Left hindlimb (tissue), 1 donor: ENCODE data around the gene EMX1.

Source experiments
- DNase-seq: peaks from one replicate; pipeline ENCODE4 v3.0.0-alpha.2; 2018

Gene EMX1

DNA sequence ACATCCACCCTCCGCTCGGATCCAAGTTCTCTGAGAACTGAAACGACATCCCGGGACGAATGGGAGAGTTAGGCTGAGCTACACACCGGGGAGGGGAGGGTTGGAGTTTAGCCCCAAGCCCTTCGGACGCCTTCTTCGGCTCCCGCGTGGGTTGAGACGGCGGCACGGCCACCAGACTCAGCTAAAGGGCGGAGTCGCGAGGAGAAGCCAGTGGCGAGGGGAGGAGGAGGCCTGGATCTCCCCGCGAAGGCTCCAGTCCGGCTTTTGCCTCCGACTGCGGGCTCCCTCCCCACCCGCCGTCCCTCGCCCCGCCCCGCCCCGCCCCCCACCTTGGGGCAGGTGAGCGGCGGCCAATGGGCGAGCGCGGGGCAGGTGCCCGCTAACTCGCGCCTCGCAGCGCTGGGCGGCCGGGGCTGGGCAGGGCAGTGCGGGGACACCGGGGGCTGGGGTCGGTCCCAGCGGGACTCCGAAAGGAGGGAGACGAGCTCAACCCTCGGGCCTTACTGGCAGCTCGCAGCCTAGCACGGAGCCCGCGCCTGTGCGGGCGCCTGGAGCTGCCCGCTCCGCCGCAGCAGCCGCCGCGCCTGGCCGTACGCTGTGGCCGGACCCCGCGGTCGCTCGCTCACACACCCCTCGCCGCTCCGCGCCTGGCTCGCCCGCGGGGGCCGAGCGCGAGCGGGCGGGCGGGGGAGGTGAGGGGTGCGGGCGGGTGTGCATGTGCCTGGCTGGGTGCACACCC lies at the start of gene EMX1:
TSS of gene EMX1 (plus strand) at position 382 of the 739 bp plus-strand sequence. CDS start at position 716, 334 bp downstream.
- DNase-seq: no peak

DNA sequence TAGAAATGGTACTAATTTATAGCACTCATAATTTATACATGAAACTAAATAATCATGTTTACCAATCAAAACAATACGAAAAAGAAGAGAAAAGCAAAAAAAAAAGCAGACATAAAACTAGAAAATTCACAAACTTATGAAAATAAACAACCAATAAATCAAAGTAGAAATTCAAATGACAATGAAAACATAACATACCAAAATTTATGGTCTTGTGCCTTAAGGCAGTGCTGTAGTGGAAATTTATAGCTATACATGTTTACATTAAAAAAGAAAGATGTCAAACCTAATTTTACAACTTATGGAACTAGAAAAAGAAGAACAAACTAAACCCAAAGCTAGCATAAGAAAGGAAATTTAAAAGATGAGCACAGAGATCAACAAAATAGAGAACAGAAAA lies 46.3 kb upstream of the EMX1 start:
- DNase-seq: no peak

DNA sequence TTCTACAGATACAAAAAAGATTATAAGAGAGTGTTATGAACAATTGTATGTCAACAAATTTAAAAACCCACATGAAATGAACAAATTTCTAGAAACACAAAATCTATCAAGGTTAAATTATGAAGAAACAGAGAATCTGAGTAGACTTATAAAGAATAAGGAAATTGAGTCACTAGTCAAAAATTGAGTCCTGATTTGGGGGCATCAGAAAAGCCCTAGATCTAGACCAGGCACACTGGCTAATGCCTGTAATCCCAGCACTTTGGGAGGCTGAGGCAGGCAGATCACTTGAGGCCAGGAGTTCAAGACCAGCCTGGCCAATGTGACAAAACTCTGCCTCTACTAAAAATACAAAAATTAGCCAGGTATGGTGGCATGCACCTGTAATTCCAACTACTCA lies 45.4 kb upstream of the EMX1 start:
- no peak for DNase-seq

DNA sequence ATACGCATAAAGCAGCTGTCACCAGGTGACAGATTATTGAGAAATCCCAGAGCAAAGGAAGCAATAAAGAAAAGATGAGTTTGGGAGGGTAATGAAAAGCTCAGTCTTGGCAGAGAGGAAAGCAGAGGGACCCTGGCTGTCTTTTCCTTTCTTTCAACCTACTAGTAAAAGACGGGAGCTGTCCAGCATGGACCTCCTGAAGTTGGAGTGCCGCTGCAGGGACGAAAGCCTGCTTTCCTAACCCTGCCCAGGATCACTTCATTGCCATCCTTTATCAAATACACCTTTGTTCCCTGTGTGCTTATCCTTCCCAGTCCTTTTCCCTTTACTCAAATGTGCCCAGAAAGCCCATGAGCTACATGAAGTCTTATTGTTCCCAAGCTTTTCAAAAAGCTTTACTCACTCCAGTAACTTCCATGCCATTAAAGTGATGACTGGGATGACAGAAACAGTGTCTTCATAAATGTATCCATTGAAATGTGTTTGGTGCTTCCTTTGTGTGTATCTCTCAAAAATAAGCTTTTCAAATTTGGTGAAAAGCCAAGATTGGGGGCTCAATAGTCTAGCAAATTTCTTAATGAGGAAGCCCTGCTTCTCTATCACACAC lies 33.9 kb upstream of the EMX1 start:
- DNase-seq: peak; percentile 61

DNA sequence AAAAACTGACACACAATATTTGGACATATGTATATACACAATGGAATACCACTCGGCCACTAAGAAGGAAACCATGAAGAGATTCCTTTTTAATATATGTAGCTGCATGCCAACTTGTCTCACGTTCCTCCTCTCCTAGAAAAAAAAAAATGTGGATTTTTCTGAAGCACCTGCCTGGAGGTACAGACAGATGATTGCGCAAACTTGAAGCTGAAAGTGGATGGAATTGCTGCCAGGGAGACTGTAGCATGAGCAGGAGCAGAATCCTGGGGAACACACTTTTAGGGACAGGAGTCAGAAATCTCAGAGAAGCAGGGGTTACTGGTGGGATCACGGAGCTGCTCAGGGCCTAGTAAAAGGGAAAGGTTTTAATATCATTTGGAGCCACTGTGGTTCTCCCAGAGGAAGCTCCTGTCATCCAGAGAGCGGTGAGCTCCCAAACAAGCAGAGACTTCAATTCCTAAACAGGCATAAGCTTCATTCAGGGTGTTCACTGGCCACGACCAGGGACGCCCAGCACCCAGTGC lies 30.8 kb upstream of the EMX1 start:
- DNase-seq: no peak

DNA sequence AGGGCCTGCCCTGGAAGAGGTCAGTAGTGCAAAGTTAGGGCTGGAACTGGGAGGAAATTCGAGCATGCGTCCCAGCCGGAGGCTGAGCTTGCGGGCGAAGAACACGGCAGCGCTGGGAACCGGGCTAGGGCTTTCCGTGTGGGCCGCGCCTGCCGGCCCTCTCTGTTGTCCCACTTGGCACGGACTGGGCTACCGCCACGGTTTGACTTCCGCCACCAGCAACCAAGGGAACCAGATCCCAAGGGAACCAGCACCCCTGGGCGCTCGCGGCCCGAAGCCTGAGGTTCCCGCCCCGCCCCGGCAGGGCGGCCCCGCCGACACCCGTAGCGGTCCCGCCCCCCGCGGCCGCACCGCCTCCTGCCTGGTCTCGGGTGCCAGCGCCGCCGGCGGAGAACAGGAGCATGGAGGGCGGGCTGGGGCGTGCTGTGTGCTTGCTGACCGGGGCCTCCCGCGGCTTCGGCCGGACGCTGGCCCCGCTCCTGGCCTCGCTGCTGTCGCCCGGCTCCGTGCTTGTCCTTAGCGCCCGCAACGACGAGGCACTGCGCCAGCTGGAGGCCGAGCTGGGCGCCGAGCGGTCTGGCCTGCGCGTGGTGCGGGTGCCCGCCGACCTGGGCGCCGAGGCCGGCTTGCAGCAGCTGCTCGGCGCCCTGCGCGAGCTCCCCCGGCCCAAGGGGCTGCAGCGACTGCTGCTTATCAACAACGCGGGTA lies 30.1 kb upstream of the EMX1 start, which contains the start of gene SPR:
TSS of gene SPR (plus strand) at position 377 of the 708 bp plus-strand sequence. CDS start at position 402, 25 bp downstream.
- DNase-seq: peak; percentile 69

DNA sequence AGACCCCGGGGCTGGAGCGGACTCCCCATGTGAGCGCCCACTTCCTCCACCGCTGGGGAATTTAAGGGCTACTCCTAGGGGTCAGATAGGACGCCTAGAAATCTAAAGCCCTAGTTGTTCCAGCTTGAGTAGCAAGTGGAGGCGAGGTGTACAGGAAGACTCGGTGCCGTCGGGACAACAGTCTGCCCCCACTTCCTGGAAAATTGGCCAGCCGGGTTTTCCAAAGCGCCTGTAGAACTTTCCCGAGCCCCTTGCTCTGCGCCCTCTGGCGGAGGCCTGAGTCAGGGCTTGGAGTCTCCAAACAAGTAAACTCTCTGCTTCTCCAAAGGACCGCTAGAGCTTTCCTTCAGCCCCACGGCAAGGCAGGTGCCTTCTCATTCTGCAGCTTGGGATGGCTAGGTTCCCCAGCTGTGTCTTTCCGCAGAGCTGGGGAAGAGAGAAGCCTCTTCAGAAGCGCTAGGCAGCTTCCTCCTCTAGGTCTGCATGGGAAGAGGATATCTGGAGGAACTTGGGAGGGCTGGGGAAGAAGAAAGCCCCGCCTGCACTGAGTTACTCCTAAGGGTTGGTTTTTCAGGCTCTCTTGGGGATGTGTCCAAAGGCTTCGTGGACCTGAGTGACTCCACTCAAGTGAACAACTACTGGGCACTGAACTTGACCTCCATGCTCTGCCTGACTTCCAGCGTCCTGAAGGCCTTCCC lies 29.4 kb upstream of the EMX1 start:
- DNase-seq: peak; percentile 88

DNA sequence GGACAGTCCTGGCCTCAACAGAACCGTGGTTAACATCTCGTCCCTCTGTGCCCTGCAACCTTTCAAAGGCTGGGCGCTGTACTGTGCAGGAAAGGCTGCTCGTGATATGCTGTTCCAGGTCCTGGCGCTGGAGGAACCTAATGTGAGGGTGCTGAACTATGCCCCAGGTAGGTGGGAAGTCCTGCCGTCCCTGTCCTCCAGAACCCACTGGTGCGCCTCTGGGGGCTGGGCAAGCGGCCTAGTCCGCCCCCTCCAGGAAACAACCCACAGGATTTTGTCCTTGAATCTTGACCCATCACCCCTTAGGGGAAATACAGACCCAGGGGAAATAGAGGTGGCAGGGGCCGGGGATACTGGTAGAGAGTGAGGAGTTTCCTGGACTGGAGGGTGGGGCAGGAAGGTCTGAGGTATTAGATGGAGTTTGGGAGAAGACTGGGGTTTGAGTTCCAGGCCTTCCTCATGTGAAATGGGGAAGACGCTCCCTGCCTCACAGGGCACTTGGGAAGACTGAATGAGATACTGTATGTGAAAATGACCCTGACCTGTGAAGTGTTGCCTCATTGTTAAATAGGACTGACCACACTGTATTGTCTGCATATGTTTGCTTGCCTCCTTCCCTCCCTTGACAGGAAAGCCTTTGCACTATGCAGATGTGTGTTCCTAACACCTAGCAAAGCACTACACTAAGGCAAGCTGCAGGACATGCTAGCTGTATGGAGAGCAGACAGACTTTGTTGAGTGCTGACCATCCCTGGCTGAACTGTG lies 28.7 kb upstream of the EMX1 start:
- no peak for DNase-seq

DNA sequence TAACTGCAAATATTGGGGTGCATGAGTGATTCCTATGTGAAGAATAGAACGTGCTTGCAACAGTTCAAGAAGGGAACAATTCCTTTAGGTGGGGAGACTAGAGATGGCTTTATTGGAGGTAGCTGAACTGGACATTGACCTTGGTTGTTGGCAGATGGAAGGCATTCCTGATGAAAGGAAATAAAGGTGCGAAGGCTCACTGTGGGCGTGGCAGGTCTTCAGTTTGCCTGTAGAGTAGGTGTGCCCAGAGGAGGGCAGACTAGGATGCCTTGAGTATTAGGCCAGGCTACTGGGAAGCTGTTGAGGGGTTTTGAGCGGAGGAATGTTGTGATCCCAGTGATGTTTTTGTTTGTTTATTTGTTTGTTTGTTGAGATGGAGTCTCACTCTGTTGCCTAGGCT lies 27.3 kb upstream of the EMX1 start:
- no peak for DNase-seq

DNA sequence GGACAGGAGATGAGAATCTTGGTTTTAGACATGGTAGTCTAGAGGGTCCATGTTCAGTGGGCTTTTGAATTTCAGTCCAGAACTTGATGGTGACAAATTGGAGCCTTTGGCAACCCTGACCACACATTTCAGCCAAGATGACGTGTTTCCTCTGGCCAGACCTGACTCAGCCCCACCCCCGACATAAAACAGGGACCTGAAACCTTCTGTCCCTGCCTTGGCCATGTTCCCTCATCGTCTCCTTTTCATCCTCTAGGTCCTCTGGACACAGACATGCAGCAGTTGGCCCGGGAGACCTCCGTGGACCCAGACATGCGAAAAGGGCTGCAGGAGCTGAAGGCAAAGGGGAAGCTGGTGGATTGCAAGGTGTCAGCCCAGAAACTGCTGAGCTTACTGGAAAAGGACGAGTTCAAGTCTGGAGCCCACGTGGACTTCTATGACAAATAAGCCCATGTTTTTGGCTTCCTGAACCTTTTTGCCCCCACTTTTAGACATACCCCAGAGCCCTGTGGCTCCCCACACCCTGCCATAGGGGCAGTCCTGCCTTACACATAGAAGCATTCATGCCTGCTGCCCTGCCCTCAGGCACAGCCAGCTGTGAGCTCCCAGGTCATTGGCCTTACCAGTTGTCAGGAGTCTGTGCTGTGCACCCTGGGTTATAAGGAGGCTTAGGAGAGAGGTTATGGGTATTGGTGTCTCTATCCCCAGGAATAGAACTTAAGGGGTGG lies 26.1 kb upstream of the EMX1 start:
- DNase-seq: no peak

DNA sequence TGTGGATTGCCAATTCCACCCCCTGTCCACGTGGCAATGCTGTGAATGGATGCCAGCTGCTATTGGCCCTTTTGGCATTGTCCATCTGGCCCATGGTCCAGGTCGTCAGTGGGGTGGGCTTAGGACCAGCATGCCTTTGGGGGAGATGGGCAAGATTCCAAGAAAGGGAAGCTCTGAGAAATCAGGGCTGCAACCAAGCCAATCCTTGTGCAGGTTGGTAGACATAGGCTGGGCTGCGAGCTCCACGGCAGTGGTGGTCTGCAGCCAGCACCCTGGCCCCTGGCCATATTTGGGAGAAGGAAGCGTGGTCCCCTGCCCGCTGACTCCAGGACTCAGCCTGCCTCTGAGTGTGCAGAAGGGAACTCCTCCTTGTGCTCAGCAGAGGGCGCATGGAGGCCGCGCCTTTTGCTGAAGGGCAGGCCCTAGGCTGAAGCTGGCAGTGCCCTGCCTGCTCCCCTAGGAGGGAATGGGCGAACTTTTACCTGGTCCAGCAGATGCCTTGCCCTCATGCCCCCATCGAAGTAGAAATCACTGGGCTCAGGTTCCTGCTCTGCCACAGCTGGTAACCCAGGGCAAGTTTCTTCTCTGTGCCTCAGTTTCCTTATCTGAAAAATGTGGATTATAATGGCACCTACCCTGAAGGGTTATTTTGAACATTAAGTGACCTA lies 24.7 kb upstream of the EMX1 start:
- DNase-seq: peak; percentile 69

DNA sequence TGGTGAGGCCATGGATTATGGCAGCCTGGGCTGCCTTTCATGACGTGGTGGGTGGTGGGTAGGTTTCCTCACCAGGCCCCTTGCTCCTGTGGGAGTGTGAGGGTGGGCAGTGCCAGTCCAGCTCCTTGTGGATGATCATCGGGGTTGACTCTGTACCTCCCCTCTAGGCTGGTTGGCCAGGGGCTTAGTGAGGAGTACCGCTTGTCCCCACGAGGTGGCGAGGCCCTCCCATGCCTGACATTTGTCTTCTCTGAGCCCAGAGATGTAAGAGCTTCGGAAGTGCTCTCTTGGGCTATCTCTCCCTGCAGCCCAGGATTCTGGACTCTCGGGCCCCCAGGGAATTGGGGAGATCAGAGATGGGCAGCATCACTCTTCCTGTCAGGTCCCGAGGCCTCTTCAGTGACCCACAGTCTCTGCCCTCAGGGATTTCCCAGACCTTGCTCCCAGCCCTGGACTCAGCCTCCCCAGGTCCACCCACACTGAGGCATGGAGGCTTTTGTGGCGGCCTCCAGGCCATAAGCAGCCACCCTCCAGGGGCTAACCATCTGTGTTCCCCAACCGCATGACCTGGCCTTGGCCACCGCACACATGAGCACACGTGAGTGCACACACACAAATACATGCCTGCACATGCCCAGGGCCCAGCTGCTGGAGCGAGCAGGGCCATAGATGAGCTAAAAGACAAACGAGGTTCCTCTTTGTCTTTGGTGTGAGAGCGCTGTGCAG lies 23.6 kb upstream of the EMX1 start:
- DNase-seq: peak; percentile 64

DNA sequence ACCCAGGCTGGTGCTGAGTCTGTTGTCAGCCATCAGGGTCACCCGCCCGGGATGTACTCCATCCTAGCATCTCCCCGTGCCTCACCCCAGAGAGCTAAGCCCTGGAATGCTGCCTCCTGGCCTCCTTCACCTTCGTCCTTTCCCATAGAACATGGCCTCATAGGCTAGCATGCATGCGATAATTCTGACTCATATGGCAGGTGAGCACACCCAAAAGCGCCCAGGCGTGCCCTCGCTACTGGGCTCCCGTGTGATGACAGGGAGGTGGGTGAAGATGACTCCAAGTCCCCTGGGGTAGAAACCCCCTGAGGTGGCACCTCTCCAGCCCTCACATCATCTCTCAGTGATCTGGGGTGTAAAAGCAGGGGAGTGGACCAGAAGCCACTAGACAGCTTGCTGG lies 22.8 kb upstream of the EMX1 start:
- DNase-seq: no peak

DNA sequence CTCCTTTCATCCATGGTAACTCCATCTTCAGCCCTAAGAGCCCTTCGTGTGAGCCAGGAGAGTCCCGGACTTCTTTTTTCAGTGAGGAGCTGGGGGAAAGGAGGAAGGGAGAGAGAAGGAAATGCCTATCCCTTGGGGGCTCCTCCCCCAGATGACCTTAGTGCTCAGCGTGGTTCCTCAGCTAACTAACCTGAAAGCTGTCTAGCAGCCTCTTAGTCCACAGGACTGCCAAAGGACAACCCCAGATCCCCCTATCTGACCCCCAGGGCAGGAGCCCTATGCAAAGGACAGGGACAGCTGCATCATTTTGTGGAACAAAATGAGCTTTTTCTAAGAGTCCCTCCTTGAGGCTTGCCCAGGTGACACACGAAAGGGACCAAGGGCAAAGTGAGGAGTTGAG lies 22.2 kb upstream of the EMX1 start:
- DNase-seq: no peak

DNA sequence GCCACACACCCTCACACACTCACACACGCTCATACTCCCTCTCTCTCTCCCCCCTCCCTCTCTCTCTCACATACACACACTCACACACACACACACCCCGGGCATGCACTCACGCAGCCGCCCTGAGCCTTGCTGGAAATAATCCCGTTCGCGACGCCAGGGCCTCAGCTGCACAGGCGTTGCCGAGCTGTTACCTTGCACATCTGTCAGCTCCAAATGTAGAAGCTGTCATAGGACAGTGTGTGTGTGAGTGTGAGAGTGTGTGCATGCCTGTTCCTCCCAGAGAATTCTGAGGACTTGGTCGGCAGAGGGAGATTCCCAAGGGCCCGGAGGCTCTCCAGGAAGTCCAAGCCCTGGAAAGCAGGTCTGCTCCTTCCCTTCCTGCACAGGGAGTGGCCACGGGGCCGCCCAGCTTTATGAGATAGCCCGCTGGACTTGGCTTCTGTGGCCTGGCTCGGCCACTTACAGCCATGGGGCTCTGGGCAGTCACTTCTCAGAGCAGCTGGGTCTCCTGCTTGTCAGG lies 21.5 kb upstream of the EMX1 start:
- no peak for DNase-seq

DNA sequence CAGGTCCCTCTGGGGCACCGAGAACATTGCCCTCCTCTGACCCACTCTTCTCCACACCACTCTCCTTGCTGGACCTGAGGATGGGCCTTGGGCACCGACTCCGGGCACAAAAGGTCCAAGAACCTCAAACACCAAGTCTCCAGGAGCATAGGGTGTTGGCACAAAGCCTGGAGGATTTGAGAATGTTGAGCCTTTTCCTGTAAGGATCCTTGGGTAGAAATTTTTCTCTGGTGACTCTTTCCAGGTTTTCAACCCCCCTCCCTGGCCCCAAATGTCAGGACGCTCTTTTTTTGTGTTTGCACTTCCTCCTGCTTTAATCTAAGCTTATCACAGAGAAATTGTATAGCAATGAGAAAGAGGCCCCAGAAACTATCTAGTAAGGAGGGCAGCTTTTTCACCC lies 20.9 kb upstream of the EMX1 start:
- DNase-seq: no peak

DNA sequence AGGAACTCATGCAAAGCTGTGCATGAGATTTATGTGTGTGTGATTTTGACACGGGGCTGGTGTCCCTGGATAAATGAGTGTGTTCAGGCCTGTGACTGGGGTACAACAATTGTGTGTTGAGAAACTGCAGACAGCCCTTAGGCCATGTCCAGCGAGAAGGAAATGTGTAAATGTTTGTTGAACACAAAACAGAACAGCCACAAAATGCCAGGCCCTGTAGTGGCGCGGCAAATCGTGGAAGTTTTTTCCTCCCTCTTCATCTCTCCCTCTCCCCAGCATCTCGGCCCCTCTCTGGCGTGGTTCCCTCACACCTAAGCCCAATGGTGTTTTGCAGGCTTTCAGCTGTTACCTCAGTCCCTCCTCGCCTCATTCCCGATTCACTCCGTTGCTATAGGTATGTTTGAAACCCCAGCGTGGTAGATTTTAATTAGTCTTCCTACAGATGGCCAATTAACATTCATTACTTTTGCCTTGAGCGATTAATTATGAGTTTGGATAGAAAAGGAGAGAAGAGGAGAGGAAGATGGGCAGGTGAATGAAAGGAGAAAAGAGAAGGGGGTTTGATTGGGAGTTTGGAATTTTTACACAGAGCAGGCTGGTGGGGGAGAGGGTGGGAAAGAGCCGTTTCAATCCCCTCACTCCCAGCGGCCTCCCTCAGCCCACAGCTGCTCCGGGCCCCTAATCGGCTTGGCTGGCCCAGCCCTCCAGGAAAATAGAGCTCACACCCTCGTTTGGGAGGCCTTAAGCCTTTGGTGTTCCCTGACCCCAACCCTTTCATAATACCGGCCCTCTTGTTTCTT lies 19.3 kb upstream of the EMX1 start:
- no peak for DNase-seq

DNA sequence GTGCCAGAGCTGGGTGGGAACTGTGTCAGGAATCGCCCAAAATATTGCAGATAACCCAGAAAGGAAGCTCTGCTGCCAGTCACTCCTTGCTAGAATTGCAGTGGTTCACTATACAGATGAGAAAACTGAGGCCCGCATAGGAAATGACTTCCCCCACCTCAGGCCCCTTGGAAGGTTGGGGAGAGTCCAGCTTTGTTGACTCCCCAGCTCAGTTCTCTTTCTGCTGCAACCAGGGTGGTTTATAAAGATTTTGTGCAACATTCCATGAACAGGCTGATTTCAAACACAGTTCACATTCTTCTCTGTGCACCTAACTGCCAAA lies 18.8 kb upstream of the EMX1 start:
- DNase-seq: no peak

DNA sequence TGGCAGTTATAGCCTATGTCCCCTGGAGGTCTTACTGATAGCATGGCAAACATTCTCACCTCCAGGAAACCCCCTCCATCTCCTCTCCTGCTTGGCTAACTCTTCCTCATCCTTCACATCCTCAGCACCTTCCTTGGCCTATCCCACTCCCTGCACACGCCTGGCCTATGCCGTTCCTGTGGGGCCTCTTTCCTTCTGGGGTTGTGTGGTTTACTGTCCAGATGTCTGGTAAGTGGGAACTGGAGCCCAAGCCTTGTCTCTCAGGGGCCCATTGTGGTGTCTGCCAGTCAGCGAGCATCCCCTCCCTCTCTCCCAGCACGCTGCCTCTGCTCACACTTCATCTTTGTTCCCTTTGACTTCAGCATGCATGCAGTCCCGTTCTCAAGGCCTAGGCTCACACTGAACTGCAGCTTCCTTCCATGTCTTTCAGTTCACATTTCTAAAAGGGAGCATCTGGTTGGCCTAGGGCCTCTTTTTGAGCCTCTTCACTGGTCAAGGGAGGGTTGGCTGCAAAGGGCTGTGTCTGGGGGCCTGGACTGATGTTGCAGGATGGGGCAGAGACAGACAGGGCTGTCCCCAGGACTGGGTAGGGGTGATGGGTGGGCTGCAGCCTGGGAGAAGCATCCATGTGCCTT lies 17.0 kb upstream of the EMX1 start:
- DNase-seq: no peak
